GM23338 (cell line): Measurements from ENCODE around the gene ZNF749. TPM values are rescaled to one million over a fixed set of nuclear protein-coding genes. Genes with fewer than 3 reads are reported as not detected.
A peak's percentile ranks its signal among the peaks of the same experiment; 100 is the strongest.

Experiments
- ATAC-seq: fragments of 200-7000 bp; cut with Tn5 transposase; 3 replicates; pipeline ENCODE4 v1.9.1; 2020
- DNase-seq: peaks from one replicate; pipeline ENCODE4 v3.0.0-alpha.2; 2015; ENCODE audit warnings: low spot score
- H2AFZ ChIP-seq: fragments of 200-600 bp; sonication (generic); 2 replicates; pipeline ENCODE4 v1.8.0; 2016; ENCODE audit warnings: antibody characterized with exemption, mild to moderate bottlenecking, moderate library complexity
- H3F3A ChIP-seq: fragments of 200-600 bp; sonication (generic); replicated peaks from 2 replicates; pipeline ENCODE4 v1.8.0; 2017; ENCODE audit warnings: antibody characterized with exemption, mixed run types, low read depth
- H3K27ac ChIP-seq: fragments of 200-600 bp; sonication (generic); 2 replicates; pipeline ENCODE4 v1.6.1; 2016; ENCODE audit warnings: low read depth
- H3K27me3 ChIP-seq: fragments of 200-600 bp; sonication (generic); 2 replicates; pipeline ENCODE4 v1.8.0; 2016; ENCODE audit warnings: mild to moderate bottlenecking, mixed run types, moderate library complexity; ENCODE audit not compliant: insufficient read depth
- H3K36me3 ChIP-seq: fragments of 200-600 bp; sonication (generic); 2 replicates; pipeline ENCODE4 v1.8.0; 2016; ENCODE audit warnings: mild to moderate bottlenecking; ENCODE audit not compliant: insufficient read depth
- H3K4me1 ChIP-seq: fragments of 200-600 bp; sonication (generic); 2 replicates; pipeline ENCODE4 v1.8.0; 2016; ENCODE audit warnings: mild to moderate bottlenecking, moderate library complexity; ENCODE audit not compliant: insufficient read depth
- H3K4me2 ChIP-seq: fragments of 200-600 bp; sonication (generic); 2 replicates; pipeline ENCODE4 v1.7.1; 2017; ENCODE audit warnings: mixed run types
- H3K4me3 ChIP-seq: fragments of 200-600 bp; sonication (generic); 2 replicates; pipeline ENCODE4 v1.6.1; 2016; ENCODE audit warnings: mixed run types
- H3K79me2 ChIP-seq: fragments of 200-600 bp; sonication (generic); replicated peaks from 2 replicates; pipeline ENCODE4 v1.8.0; 2017; ENCODE audit warnings: mild to moderate bottlenecking; ENCODE audit not compliant: insufficient read depth
- H3K9me2 ChIP-seq: fragments of 200-600 bp; sonication (generic); 2 replicates; pipeline ENCODE4 v1.8.0; 2017; ENCODE audit not compliant: insufficient read depth
- H4K20me1 ChIP-seq: fragments of 200-600 bp; sonication (generic); replicated peaks from 2 replicates; pipeline ENCODE4 v1.8.0; 2017; ENCODE audit warnings: mild to moderate bottlenecking; ENCODE audit not compliant: insufficient read depth
- H3K27ac Mint-ChIP-seq: 2 replicates; pipeline ENCODE4 v1.8.0; 2020; ENCODE audit warnings: inconsistent platforms, mild to moderate bottlenecking, moderate library complexity, mixed read lengths
- H3K27me3 Mint-ChIP-seq: 3 replicates; pipeline ENCODE4 v1.8.0; 2022; ENCODE audit warnings: low read depth, mild to moderate bottlenecking, moderate library complexity, mixed read lengths, inconsistent platforms; ENCODE audit not compliant: insufficient read depth, poor library complexity
- H3K36me3 Mint-ChIP-seq: 3 replicates; pipeline ENCODE4 v1.8.0; 2021; ENCODE audit warnings: low read depth, mild to moderate bottlenecking, inconsistent platforms, moderate library complexity, mixed read lengths
- H3K4me1 Mint-ChIP-seq: 3 replicates; pipeline ENCODE4 v1.8.0; 2020; ENCODE audit warnings: mild to moderate bottlenecking, inconsistent platforms, mixed read lengths
- H3K4me3 Mint-ChIP-seq: 3 replicates; pipeline ENCODE4 v1.8.0; 2021; ENCODE audit warnings: moderate library complexity, mild to moderate bottlenecking, inconsistent platforms, mixed read lengths
- H3K9me3 Mint-ChIP-seq: 3 replicates; pipeline ENCODE4 v1.8.0; 2020; ENCODE audit warnings: moderate library complexity, mild to moderate bottlenecking, inconsistent platforms, mixed read lengths
- ETS1 ChIP-seq: IDR thresholded peaks from 2 replicates; pipeline ENCODE4 v1.6.1; 2016; ENCODE audit warnings: antibody characterized with exemption
- POLR2AphosphoS5 ChIP-seq: IDR thresholded peaks from 2 replicates; pipeline ENCODE4 v1.6.1; 2016; ENCODE audit warnings: antibody characterized with exemption, low read depth
- REST ChIP-seq: IDR thresholded peaks from one replicate; pipeline ENCODE4 v1.6.1; 2018; ENCODE audit warnings: antibody characterized with exemption; ENCODE audit not compliant: unreplicated experiment
- ZNF114 ChIP-seq: fragments of 250-450 bp; sonication (Bioruptor Pico); IDR thresholded peaks from 2 replicates; pipeline ENCODE4 v1.5.0; 2020; ENCODE audit warnings: mild to moderate bottlenecking, moderate library complexity
- ZNF331 ChIP-seq: fragments of 250-450 bp; sonication (Bioruptor Pico); IDR thresholded peaks from 2 replicates; pipeline ENCODE4 v1.5.0; 2020; ENCODE audit warnings: low read depth, mild to moderate bottlenecking, moderate library complexity
- ZNF462 ChIP-seq: fragments of 250-450 bp; sonication (Bioruptor Pico); IDR thresholded peaks from 2 replicates; pipeline ENCODE4 v1.5.0; 2020; ENCODE audit warnings: mild to moderate bottlenecking, moderate library complexity
- polyA plus RNA-seq: library from polyadenylated mRNA; unstranded; fragments of >200 nt; fragmentation: Nextera tagmentation; extraction: Ambion mirVana; gene quantifications from 2 replicates; pipeline ENCODE4 v1.2.1, GENCODE V29; 2016
- total RNA-seq: library from RNA; depleted of rRNA; stranded (reverse); fragments of >200 nt; shearing (Covaris generic); gene quantifications from 2 replicates; pipeline ENCODE4 v1.2.3, GENCODE V29; 2014
- TF ChIP-seq, protein P1 (sequence below), 2 experiments: fragments of 200-600 bp in 1 of 2; sonication (generic) in 1 of 2; conservative IDR thresholded peaks; 2 replicates each; pipeline versions ENCODE4 v1.5.1 to v1.6.1; 2016 to 2017; ENCODE audit warnings: antibody characterized with exemption in 2 of 2, low read depth in 2 of 2, mild to moderate bottlenecking in 2 of 2, moderate library complexity in 1 of 2

The ZNF749 gene
- total and polyA plus RNA-seq, 2 experiments from 2014 or later = 26.4 to 30.1 TPM

GRCh38 chr19:57438925-57439324, 3.8 kb downstream of the ZNF749 start:
- TF ChIP-seq, protein P1, sequence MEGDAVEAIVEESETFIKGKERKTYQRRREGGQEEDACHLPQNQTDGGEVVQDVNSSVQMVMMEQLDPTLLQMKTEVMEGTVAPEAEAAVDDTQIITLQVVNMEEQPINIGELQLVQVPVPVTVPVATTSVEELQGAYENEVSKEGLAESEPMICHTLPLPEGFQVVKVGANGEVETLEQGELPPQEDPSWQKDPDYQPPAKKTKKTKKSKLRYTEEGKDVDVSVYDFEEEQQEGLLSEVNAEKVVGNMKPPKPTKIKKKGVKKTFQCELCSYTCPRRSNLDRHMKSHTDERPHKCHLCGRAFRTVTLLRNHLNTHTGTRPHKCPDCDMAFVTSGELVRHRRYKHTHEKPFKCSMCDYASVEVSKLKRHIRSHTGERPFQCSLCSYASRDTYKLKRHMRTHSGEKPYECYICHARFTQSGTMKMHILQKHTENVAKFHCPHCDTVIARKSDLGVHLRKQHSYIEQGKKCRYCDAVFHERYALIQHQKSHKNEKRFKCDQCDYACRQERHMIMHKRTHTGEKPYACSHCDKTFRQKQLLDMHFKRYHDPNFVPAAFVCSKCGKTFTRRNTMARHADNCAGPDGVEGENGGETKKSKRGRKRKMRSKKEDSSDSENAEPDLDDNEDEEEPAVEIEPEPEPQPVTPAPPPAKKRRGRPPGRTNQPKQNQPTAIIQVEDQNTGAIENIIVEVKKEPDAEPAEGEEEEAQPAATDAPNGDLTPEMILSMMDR (conservative IDR thresholded peaks at IDR 0.05; ENCODE audit: low read depth in 2 of 2) = peak; percentile 34 to 53
- TF ChIP-seq ZNF331 (CRISPR knock-in tag) = no peak
- TF ChIP-seq ZNF114 (CRISPR knock-in tag) = no peak
- no peak overlapping the region for H3K27ac Mint-ChIP-seq

DNA sequence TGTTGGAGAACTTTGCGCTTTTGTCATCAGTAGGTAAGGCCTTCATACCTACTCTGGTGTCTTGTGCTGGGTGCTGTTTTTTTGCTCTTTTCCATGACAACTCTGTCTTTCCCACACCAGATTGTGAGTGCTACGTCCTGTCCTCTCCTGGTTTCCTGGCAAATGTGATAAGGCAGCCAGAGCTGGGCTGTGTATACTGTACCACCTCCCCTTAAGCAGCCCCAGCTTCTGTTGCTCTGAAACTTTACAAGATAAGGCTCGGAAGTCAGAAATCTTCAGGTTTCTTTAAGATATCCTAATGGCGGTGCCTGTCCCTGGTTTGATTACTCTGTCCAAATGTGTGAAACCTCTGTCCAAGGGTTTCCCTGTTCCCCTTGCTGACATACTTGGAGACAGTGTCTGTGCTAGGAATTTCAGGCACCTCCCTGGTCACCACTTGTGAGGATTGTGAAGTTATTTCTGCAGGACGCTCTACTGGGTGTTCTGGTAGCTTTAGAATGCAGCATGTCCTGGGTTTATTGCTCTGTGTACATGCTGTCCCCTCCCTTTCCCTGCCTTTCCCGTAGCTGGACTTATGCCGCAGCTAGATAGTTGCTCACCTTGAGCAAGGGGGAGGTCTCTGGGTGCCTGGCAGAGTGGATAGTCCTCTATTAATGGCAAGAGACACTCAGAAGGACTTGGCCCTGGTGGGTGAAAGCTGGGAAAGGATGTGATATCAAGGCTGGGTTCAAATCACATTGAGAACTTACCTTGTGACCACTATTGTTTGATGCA, 7.0 kb downstream of the ZNF749 start:
- Histone ChIP-seq H3K4me2 (no peak overlapping the region), H3K36me3 (peaks cover 16% of the 10 kb centered on the region), H3K27me3 (no peaks in the 10 kb centered on the region), H3K27ac (no peak overlapping the region), H2AFZ (no peak overlapping the region), H3K4me1 (peaks cover 1% of the 10 kb centered on the region; the same call in 1 of the 2 replicates), H4K20me1 (peaks cover 17% of the 10 kb centered on the region), H3K9me2 (no peaks in the 10 kb centered on the region), H3K79me2 (peaks cover 58% of the 10 kb centered on the region), H3F3A (no peaks in the 10 kb centered on the region), H3K4me3 (no peak overlapping the region)
- H3K27ac Mint-ChIP-seq = no peak overlapping the region
- no peak overlapping the region for H3K4me3 Mint-ChIP-seq
- H3K4me1 Mint-ChIP-seq = no peaks in the 10 kb centered on the region; the same call in 2 of the 3 replicates
- DNase-seq = no peak
- no peaks in the 10 kb centered on the region for H3K27me3 Mint-ChIP-seq
- no peaks in the 10 kb centered on the region for H3K9me3 Mint-ChIP-seq
- peaks cover 47% of the 10 kb centered on the region for H3K36me3 Mint-ChIP-seq
- no peak for ATAC-seq
- TF ChIP-seq ETS1 (no peak), ZNF114 (CRISPR knock-in tag) (no peak), ZNF462 (CRISPR knock-in tag) (no peak), REST (no peak), ZNF331 (CRISPR knock-in tag) (no peak), POLR2AphosphoS5 (no peak)

More at GRCh38 chr19:57438925-57439324, 3.8 kb downstream of the ZNF749 start:
- H3K4me3 ChIP-seq = no peak overlapping the region
- no peak overlapping the region for H2AFZ ChIP-seq
- H3K9me3 Mint-ChIP-seq = peaks cover 7% of the 10 kb centered on the region; the same call in 2 of the 3 replicates
- H3K27me3 Mint-ChIP-seq = peaks cover 7% of the 10 kb centered on the region
- DNase-seq (peak; percentile 52), ATAC-seq (no peak)
- peaks cover 14% of the 10 kb centered on the region; the same call in 2 of the 3 replicates for H3K4me1 Mint-ChIP-seq
- no peaks in the 10 kb centered on the region for H3K27me3 ChIP-seq
- no peaks in the 10 kb centered on the region for H3K9me2 ChIP-seq
- H3K79me2 ChIP-seq = peaks cover 67% of the 10 kb centered on the region
- no peak overlapping the region for H3K4me2 ChIP-seq
- H3K27ac ChIP-seq = no peak overlapping the region
- H3K4me3 Mint-ChIP-seq = no peak overlapping the region
- H3K36me3 Mint-ChIP-seq = peaks cover 28% of the 10 kb centered on the region
- H3K36me3 ChIP-seq = peaks cover 7% of the 10 kb centered on the region; the same call in 1 of the 2 replicates
- H3F3A ChIP-seq = no peaks in the 10 kb centered on the region
- peaks cover 12% of the 10 kb centered on the region for H3K4me1 ChIP-seq
- peaks cover 21% of the 10 kb centered on the region for H4K20me1 ChIP-seq
